Stomach (tissue), 4 donors: Measurements from ENCODE around the gene PPP1R15A.
"Not testable (repeated sequence)": the region's sequence is repeated elsewhere in the genome, so short reads cannot be mapped to it uniquely, and the experiment has no call there.

ENCODE experiments used
- CTCF ChIP-seq, 7 experiments: fragments of 450-650 bp in 4 of 7; fragments of 200-600 bp in 3 of 7; sonication (generic) in 3 of 7; IDR thresholded peaks; one replicate each; pipeline ENCODE4 v1.5.1; 2016 to 2019; ENCODE audit warnings: antibody characterized with exemption in 7 of 7, control low read depth in 2 of 7, mild to moderate bottlenecking in 1 of 7
- EP300 ChIP-seq: sonication (generic); formaldehyde crosslinking; IDR thresholded peaks from one replicate; pipeline ENCODE4 v1.6.1; 2017; ENCODE audit warnings: antibody characterized with exemption
- POLR2AphosphoS5 ChIP-seq, 3 donors: sonication (generic); formaldehyde crosslinking; IDR thresholded peaks; one replicate each; pipeline ENCODE4 v1.6.1; 2016; ENCODE audit warnings: antibody characterized with exemption in 3 of 3

- TF ChIP-seq POLR2AphosphoS5 (IDR thresholded peaks at IDR 0.05); EP300; CTCF (IDR thresholded peaks at IDR 0.05): not testable (repeated sequence)
Measured at GRCh38 chr19:48909424-48910077, 37.3 kb downstream of the PPP1R15A start.
